ENCODE data around the gene TTC39C.
"Not testable (repeated sequence)": the region's sequence is repeated elsewhere in the genome, so short reads cannot be mapped to it uniquely, and the experiment has no call there.

The TTC39C gene

DNA sequence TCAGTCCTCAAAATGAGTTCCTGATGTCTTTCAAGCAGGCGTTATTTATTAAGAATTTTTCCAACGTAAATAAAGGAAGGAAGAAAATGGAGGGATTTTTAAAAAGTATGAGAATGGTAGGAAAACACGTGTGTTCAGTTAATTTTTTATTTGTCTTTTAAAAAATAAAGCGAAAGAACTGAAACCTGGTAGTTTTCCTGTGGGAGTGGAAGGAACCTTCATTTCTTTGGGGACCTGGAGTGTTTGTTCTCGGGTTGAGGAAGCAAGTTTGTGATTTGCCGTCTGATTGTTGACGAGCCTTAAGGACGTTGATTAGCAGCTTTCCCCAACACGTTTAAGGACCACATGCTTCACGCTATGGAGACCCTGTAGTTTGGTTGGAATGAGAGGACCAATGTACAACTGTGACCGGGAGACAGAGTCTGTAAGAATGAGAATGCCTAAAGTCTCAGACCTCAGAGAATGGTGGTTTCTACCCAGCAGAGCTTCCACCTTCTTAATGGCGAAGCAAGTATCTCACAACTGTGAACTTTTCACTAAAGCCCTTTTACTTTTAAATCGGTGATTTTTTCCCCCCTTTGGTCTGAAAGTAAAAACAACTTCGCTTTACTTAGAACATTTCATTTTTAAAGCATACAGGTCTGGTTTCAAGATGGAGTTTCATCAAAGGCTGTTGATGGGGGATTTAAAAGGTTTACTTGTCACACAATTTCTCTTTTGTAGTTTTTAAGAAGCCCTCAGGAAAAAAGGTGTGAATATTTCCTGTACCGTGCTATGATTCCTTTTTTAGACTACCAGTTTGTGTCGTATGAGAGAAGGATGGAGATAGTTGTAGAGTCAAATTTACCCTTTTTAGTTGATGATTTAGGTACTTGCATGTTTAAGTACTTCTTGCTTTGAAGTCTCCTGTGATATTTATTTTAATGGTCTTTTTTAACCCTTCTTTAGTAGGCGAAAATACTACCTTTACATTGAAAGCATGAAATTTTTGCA lies 1.4 kb downstream of the TTC39C start:
- DNase-seq (ENCODE audit: extremely low read depth in 1 of 2, low read depth in 1 of 2) = no peak

DNA sequence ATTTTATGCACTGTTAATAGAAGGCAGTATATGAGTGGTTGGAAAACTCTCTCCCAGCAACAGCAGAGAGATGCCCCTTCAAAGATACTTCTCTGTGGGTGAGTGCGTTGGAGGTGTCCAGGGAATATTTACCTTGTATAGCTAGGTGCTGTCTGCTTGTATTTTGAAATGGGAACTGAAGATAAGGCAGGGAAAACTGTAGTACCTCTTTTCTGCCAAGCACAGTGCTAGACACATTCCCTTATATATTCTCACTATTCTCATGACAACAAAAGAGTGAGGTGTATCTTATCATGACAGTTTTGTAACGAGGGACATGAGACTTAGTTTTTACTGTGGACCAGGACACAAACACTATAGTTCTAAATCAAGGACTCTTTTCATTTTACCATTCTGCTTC lies 2.1 kb downstream of the TTC39C start:
- no peak for DNase-seq (ENCODE audit: extremely low read depth in 1 of 2, low read depth in 1 of 2)

DNA sequence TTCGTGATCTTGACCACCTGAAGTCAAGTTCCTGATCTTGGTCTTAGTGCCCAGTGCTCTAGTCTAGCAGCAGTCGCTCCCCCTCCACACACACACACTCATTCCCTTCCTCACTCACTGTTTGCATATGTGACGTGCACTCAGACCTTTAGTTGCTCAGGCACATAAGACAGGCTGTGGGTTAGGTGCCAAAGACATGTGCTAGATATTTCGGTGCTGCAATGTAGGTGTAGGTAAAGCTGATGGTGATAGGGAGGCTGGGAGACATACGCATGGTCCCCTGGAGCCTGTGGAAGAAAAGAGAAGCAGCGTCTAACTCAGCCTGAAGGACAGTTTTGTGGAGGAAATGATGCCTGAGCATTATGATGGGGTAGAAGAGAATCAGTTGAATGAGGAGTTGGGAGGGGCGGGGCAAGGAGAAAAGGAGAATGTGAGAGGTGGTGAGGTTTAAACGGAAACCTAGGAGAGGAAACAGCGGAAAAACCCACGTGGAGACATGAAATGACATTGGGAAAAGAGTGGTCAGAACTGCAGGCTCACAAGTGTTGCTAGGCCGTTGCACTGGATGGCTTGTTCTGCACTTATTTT lies 3.8 kb downstream of the TTC39C start:
- no peak for DNase-seq (ENCODE audit: extremely low read depth in 1 of 2, low read depth in 1 of 2)

DNA sequence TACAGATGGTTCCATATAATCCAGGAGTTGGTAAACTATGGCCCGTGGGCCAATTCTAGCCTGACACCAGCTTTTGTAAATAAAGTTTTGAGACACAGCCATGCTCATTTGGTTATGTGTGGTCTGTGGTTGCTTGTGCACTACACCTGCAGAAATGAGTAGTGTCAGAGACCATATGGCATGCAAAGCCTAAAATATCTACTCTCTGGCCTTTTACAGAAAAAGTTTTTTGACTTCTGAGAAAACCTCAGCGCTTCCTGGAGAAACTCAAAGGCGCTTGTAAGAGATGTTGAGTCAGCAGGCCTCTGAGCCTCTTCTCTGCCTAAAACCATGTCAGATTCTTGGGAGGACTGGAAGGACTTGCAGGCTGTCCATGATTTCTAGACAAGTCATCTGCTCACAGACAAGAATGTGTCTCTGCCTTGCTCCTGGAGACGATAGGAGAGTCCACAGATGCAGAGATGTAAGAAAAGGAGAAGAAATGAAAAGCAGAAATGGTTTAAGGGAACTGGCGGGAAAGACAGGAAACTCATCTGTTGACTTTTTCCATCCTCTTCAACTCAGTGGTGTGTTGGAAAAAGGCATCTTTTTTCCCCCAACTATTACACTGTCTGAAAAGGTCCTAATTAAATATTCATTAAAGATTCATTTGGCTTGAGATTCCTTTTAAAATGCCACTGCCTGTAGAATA lies 5.2 kb downstream of the TTC39C start:
- DNase-seq (ENCODE audit: extremely low read depth in 1 of 2, low read depth in 1 of 2) = no peak

DNA sequence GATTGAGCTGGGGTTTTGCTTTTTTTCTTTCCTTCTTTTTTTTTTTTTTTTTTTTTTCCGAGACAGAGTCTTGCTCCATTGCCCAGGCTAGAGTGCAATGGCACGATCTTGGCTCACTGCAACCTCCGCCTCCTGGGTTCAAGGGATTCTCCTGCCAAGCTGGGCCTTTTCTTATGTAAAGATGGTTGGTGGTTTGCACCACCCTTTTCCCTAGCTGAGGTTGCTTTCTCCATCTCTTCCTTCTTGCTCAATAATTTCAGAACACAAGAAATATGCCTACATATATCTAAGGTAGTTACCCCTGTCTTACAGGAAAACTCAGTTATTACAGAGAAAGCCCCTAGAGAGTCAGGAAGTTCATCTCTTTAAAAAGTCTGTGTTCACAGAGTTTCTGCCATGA lies 7.0 kb downstream of the TTC39C start:
- no peak for DNase-seq (ENCODE audit: extremely low read depth in 1 of 2, low read depth in 1 of 2)

DNA sequence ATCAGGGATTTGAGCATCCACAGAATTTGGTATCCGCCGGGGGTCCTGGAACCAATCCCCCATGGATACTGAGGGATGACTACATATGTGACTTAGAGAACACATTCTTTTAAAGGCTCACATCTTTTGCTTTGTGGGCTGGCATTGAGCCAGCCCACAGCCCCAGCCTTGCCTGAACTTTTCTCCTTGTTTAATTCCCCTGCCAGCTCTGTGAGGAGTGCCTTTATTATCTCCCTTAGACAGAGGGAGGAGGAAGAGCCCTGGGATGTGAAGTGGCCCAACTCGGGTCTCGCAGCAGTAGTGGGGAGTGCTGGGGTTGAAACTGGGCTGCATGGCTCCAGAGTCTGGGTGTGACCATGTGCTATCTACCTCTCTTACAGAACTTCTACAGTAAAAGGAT lies 7.6 kb downstream of the TTC39C start:
- no peak for DNase-seq (ENCODE audit: extremely low read depth in 1 of 2, low read depth in 1 of 2)

DNA sequence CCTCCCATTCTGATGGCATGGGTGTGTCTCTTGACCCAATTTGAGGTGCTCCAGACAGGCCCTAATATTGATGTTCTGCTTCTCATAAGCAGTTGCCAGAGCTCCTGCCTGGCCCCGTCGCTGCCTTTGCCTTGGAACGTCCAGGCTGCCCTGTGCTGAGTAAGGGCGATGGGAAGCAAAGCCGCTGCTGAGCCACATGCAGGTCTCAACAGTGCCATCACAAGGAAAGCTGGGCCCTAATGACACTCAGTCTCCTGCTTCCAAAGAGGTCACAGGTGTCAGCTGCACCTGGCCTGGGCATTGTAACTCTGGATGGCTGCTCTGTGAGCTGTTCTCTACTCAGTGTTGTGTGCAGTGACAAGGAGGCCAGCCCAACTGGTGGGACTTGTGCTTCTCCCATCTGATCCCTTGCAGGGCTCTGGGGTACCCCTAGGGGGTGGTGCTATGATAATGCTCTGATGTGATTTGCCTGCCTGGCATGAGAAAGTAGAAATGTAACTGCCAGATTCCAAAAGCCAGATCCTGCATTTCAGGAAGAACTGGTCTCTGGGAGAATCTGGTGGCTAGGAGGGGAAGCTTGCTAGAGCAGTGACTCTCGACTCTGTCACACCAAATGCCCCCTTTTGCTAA lies 8.7 kb downstream of the TTC39C start:
- DNase-seq (ENCODE audit: extremely low read depth in 1 of 2, low read depth in 1 of 2) = no peak

DNA sequence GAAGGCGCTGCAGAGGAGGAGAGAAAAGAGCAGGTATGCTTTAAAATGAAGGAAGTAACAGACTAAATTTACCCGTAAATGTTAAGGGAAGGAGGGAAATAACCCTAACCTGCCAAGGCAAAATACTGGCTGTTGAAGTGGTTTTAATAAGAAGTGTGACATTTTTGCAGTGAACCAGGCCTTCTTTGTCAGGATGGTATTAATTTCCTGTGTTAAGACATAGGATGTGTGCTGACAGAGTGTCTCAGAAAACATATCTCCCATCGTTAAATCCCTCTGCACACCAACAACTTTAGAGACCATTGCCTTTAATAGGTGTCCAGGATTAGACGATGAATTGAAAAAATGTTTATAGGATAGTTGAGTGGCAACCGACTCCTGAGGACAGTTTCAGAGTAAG lies 9.9 kb downstream of the TTC39C start:
- no peak for DNase-seq (ENCODE audit: extremely low read depth in 1 of 2, low read depth in 1 of 2)

DNA sequence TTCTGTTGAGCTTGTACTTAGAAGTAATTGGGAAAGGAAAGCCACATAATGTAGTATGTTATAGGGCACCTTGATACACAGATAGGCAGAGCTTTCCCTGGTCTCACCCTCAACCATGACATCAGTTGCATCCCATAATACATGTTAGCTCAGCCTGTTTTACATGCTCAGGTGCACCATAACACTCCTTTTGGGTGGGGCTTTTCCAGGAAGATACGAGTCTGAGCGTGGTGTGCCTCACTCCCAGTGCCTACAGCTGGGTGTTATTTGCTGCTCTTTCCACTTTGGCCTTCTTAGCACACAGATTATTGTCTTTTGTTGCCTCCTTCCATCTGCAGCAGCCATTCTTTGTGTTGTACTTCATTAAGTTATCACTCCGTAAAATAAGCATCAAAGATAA lies 11.9 kb downstream of the TTC39C start:
- DNase-seq (ENCODE audit: extremely low read depth in 1 of 2, low read depth in 1 of 2) = no peak

DNA sequence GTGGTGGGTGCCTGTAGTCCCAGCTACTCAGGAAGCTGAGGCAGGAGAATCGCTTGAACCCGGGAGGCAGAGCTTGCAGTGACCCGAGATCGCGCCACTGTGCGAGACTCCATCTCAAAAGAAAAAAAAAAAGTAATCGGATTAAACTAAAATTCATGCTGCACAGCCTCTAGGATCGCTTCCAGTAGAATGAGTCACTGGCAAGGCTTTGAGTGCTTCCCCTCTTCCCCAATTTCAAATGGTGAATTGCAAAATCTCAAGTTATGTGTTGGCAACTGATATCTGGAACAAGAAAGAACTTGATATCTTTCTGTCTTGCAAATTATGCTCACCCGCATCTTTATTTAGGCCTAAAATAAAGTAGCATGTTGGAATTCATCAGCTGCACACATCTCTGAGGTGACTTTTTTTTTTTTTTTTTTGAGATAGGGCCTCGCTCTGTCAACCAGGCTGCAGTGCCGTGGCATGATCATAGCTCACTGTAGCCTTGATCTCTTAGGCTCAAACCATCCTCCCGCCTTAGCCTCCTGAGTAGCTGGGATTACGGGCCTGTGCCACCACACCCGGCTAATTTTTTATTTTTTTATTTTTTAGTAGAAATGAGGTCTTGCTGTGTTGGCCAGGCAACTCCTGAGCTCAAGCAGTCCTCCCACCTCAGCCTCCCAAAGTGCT lies 12.7 kb downstream of the TTC39C start:
- no peak for DNase-seq (ENCODE audit: extremely low read depth in 1 of 2, low read depth in 1 of 2)

DNA sequence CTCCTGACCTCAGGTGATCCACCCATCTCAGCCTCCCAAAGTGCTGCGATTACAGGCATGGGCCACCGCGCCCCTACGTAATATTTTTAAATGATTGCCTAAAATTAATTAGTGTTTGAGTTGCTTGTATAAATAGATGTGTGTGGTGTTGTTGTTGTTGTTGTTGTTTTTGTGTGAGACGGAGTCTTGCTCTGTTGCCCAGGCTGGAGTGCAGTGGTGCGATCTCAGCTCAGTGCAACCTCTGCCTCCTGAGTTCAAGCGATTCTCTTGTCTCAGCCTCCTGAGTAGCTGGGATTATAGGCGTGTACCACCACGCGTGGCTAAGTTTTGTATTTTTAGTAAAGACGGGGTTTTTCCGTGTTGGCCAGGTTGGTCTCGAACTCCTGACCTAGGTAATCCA lies 14.4 kb downstream of the TTC39C start:
- DNase-seq (ENCODE audit: extremely low read depth in 1 of 2, low read depth in 1 of 2) = not testable (repeated sequence)

DNA sequence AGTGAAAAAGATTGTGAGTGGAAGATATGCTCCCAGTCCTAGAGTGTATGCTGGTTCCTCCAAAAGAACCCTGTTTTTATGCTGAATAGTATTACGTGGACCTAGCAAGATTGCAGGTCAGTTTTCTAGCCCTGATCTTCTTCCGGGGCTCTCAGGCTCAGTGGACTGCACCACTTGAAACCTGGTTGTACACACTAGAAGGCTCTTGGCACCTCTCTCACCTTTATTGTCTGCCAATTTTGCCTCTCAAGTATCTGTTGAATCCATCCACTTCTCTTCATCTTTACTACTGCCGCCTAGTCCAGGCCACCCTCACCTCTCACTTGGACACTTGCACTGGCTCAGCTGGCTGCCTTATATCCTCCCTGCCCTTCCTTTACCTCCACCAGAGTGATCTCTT lies 16.8 kb downstream of the TTC39C start:
- no peak for DNase-seq (ENCODE audit: extremely low read depth in 1 of 2, low read depth in 1 of 2)

DNA sequence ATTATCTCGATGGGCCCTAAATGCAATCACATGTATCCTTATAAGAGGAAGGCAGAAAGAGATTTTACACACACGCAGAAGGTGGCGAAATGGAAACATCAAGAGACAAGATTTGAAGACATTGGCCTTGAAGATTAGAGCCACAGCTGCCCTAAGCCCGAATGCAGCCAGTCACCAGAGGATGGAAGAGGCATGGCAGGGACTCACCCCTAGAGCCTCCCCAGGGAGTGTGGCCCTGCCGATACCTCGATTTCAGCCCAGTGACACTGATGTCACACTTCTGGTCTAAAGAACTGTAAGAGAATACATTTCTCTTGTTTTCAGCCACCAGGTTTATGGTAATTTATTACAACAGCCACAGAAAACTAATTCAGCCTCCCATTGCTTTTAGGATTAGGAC lies 17.4 kb downstream of the TTC39C start:
- no peak for DNase-seq (ENCODE audit: extremely low read depth in 1 of 2, low read depth in 1 of 2)

DNA sequence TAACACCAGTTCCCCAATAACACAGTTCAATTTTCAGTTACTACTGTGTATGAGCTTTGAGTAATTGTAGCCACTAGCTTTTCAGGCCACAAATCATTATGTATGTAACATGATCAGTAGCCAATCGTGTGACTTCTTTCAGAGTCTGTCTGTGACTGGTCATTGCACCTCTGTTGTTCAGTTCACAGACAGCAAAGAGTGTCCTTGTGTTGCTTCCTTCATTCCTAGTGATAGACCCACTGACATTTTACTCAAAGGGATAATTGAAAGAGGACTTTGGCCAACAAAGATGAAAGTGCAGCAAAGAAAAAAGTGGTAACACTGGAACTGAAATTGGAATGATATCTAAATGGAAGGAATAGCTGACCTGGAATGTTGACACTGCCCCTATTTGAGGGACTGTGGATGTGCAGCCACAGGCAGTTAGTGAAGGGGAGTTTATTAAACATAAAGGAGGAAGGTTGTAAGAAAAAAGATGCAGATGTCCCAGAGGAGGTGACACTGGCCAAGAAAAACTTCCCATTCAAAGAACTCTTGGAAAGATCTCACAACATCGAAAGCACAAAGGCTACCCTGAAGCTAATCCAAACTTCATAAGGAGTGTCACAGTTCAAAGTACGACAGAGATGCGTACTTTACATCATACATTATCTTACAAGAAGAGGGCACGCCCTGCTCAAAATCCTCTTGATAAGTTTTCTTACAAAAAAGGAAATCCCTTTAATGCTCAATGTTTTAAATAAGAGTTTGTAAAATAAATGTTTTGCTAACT lies 19.3 kb downstream of the TTC39C start:
- DNase-seq (ENCODE audit: extremely low read depth in 1 of 2, low read depth in 1 of 2) = no peak

DNA sequence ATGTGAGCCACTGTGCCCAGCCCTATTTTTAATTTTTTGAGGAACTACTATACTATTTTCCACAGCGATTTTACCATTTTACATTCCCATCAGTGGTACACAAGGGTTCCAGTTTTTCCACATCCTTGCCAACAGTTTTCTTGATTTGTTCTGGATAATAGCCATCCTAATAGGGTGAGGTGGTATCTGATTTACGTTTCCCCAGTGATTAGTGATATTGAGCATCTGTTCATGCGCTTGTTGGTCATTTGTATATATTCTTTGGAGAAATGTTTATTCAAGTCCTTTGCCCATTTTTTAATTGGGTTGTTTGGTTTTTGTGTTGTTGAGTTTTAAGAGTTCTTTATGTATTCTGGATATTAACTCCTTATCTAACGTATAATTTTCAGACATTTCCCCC lies 20.8 kb downstream of the TTC39C start:
- no peak for DNase-seq (ENCODE audit: extremely low read depth in 1 of 2, low read depth in 1 of 2)

DNA sequence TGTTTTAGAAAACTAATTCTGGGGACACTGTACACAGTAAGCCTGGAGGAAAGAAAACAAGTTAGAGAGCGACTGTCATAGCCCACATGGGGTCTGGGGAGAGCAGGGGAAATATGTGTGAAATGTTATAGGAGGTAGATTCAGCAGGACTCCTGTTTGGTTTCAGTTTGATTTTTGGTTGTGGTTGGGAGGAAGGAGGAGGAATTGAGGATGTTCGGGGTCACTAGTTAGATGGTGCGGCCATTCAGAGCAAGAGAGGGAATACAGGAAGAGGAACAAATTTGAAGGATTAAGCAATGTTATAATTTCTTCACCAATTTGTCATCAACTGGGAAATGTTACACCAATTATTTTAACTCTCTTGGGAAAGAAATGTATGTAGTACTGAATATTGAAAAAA lies 25.1 kb downstream of the TTC39C start:
- no peak for DNase-seq (ENCODE audit: extremely low read depth in 1 of 2, low read depth in 1 of 2)

DNA sequence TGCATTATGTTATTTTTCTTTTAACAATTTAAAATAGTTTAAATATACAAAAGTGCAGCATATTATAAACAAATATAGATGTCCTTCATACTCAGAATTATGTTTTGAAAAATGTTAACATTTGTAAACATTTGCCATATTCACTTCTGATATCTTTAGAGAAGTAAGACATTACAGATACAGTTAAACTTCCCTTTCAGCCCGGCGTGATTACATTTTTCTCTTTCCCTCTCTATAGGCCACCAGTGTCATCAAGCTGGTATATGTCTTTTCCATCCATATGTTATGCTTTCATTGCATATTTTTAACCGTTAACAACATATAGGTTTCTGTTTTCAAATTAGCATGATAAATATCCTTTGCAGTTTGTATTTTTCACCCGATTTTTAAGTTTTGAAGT lies 27.1 kb downstream of the TTC39C start:
- DNase-seq (ENCODE audit: extremely low read depth in 1 of 2, low read depth in 1 of 2) = no peak

DNA sequence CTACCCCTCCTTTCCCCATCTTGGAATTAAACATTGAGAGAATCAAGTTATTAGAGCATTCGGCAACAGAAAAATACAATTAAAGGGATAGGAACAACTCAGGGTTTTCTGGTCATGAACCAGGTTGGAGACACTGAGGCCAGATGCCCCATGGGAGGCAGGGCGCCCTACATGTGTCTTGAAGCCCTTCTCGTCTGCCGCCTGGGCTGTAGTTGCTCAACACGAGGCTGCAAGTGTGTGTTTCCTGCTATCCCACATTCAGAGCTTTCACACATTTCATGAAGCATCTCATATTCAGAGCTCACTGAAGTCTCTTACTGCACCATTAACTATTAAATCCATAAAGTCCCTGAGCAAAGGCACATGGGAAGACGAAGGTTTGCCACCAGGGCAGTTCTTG lies 28.8 kb downstream of the TTC39C start:
- no peak for DNase-seq (ENCODE audit: extremely low read depth in 1 of 2, low read depth in 1 of 2)

DNA sequence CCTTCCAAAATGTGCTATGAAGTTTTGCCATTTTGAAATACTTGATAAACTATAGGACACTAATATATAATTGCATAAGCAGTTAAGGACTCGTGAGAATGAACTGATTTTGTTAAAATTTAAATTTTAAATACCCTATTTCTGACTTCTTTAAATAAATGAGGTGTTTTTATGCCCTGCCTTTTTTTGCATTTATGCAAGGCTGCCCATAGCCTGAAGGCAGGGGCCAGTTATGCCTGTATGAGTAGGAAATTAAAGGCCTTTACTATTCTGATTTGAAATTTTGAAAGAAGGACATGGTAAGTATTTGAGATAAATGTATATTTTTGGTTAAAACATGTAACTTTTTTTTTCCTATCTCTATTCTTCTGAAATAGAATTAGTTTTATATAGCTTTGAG lies 33.7 kb downstream of the TTC39C start:
- no peak for DNase-seq (ENCODE audit: extremely low read depth in 1 of 2, low read depth in 1 of 2)

DNA sequence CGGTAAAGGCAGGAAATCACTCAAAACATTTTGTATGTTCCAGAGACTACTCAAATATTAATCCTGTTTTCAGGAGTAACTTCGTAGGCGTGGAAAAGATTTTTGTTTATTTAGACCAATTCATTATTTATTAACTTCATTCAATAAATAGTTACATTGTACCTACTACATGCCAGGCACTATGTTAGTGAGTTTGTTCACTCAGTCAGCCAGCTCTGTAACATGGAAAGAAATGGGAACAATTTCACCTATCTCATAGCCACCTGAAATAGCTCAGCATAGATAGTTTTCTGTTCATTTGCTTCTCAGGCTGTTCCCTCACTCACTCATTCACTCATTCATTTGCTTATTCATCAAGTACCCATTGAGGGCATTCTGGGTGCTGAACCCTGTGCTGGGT lies 34.6 kb downstream of the TTC39C start:
- no peak for DNase-seq (ENCODE audit: extremely low read depth in 1 of 2, low read depth in 1 of 2)
